OCI-LY7 (cell line): ENCODE measurements around the gene LYG2. TPM values are rescaled to one million over a fixed set of nuclear protein-coding genes. Genes with fewer than 3 reads are reported as not detected.
"Not testable (repeated sequence)": the region's sequence is repeated elsewhere in the genome, so short reads cannot be mapped to it uniquely, and the experiment has no call there.

Experiments
- BruUV-seq: library from RNA; stranded (reverse); fragments of 400-500 nt; replicated peaks from 2 replicates; lab custom pipeline; 2021; lab: Mats Ljungman, UMichigan
- CTCF ChIA-PET: fragments of 300-600 bp; sonication (Branson Sonifier 250); formaldehyde crosslinking; loops from one replicate; lab custom pipeline; 2022; ENCODE audit warnings: antibody characterized with exemption; ENCODE audit not compliant: unreplicated experiment; lab: Charles Lee
- POLR2A ChIA-PET: fragments of 300-600 bp; sonication (Branson Sonifier 250); formaldehyde crosslinking; loops from one replicate; lab custom pipeline; 2022; ENCODE audit warnings: antibody characterized with exemption; lab: Charles Lee
- DNase-seq: peaks from one replicate; pipeline ENCODE4 v3.0.0-alpha.2; 2015; ENCODE audit warnings: low spot score
- H2AFZ ChIP-seq: fragments of 200-600 bp; sonication (generic), shearing (Covaris generic); 2 replicates; pipeline ENCODE4 v1.6.1; 2014; ENCODE audit warnings: mild to moderate bottlenecking, antibody characterized with exemption, low read length, moderate library complexity
- H3K27ac ChIP-seq: fragments of 200-600 bp; sonication (generic); 2 replicates; pipeline ENCODE4 v1.5.1; 2014; ENCODE audit warnings: mixed run types, low read depth, mild to moderate bottlenecking, moderate library complexity, low read length, inconsistent platforms; ENCODE audit not compliant: poor library complexity, severe bottlenecking
- H3K36me3 ChIP-seq: fragments of 200-600 bp; sonication (generic); 2 replicates; pipeline ENCODE4 v1.6.1; 2014; ENCODE audit warnings: mild to moderate bottlenecking, antibody characterized with exemption, low read length, moderate library complexity, mixed read lengths; ENCODE audit not compliant: insufficient read depth
- H3K4me1 ChIP-seq: fragments of 200-600 bp; sonication (generic); 2 replicates; pipeline ENCODE4 v1.5.1; 2014; ENCODE audit warnings: mild to moderate bottlenecking, low read length; ENCODE audit not compliant: insufficient read depth, poor library complexity, severe bottlenecking
- H3K4me2 ChIP-seq: fragments of 200-600 bp; sonication (generic); 2 replicates; pipeline ENCODE4 v1.6.1; 2014; ENCODE audit warnings: mild to moderate bottlenecking, low read length
- H3K4me3 ChIP-seq: fragments of 200-600 bp; sonication (generic); 2 replicates; pipeline ENCODE4 v1.5.1; 2014; ENCODE audit warnings: mild to moderate bottlenecking, low read depth, low read length; ENCODE audit not compliant: poor library complexity, severe bottlenecking
- H3K79me2 ChIP-seq: fragments of 200-600 bp; sonication (generic); 2 replicates; pipeline ENCODE4 v1.6.1; 2016; ENCODE audit warnings: low read depth, mild to moderate bottlenecking, low read length, moderate library complexity, mixed read lengths; ENCODE audit not compliant: insufficient read depth
- H3K9me2 ChIP-seq: fragments of 200-600 bp; sonication (generic); 2 replicates; pipeline ENCODE4 v1.6.1; 2016; ENCODE audit warnings: mild to moderate bottlenecking, low read length, mixed read lengths; ENCODE audit not compliant: insufficient read depth
- H3K9me3 ChIP-seq: fragments of 200-600 bp; sonication (generic); 2 replicates; pipeline ENCODE4 v1.6.1; 2014; ENCODE audit warnings: mild to moderate bottlenecking, mixed run types, low read length, mixed read lengths
- H4K20me1 ChIP-seq: fragments of 200-600 bp; sonication (generic); 2 replicates; pipeline ENCODE4 v1.6.1; 2014; ENCODE audit warnings: mild to moderate bottlenecking, antibody characterized with exemption, low read length, moderate library complexity, mixed read lengths; ENCODE audit not compliant: insufficient read depth
- CTCF ChIP-seq: fragments of 200-600 bp; sonication (generic); conservative IDR thresholded peaks from 2 replicates; pipeline ENCODE4 v1.5.1; 2014; ENCODE audit warnings: mild to moderate bottlenecking, antibody characterized with exemption, low read length, moderate library complexity, mixed read lengths
- EZH2phosphoT487 ChIP-seq: fragments of 200-600 bp; sonication (generic); IDR thresholded peaks from 2 replicates; pipeline ENCODE4 v1.6.1; 2018; ENCODE audit warnings: low read depth, borderline replicate concordance, mild to moderate bottlenecking, mixed run types, antibody characterized with exemption, low read length, moderate library complexity, mixed read lengths
- intact Hi-C: fragments of 100-400 bp; cut with micrococcal nuclease; formaldehyde crosslinking; loops from one replicate; pipeline ENCODE4 v1.10.0; 2022; ENCODE audit not compliant: unreplicated experiment
- total RNA-seq, 2 experiments: library from RNA; depleted of rRNA in 1 of 2; stranded (reverse); fragments of >200 nt in 1 of 2; shearing (Covaris generic) in 1 of 2; gene quantifications; 2 replicates each; pipeline ENCODE4 v1.2.3, GENCODE V29; 2014 to 2022

Gene LYG2
- total RNA-seq, 2 experiments from 2014 or later: not detected

GRCh38 chr2:99240431-99240830, 15.0 kb downstream of the LYG2 start:
- BruUV-seq: no TSS peak
- H3K9me2 ChIP-seq: no peaks in the 10 kb centered on the region
- CTCF ChIA-PET: no interaction called here
- POLR2A ChIA-PET: no interaction called here
- no peak for DNase-seq
- intact Hi-C loops: no loop called here
- TF ChIP-seq CTCF: no peak
- no peak for TF ChIP-seq EZH2phosphoT487
- no peak overlapping the region for H3K4me2 ChIP-seq
- no peaks in the 10 kb centered on the region for H3K4me1 ChIP-seq
- H4K20me1 ChIP-seq: no peaks in the 10 kb centered on the region
- no peaks in the 10 kb centered on the region for H3K79me2 ChIP-seq
- H2AFZ ChIP-seq: no peak overlapping the region
- no peak overlapping the region for H3K4me3 ChIP-seq
- H3K27ac ChIP-seq: no peak overlapping the region
- H3K36me3 ChIP-seq: no peaks in the 10 kb centered on the region
- no peaks in the 10 kb centered on the region for H3K9me3 ChIP-seq

- BruUV-seq: no TSS peak
- Histone ChIP-seq H4K20me1 (no peaks in the 10 kb centered on the region), H3K4me3 (no peak overlapping the region), H3K9me2 (no peaks in the 10 kb centered on the region), H3K4me2 (no peak overlapping the region), H2AFZ (no peak overlapping the region), H3K27ac (no peak overlapping the region), H3K79me2 (no peaks in the 10 kb centered on the region), H3K4me1 (no peaks in the 10 kb centered on the region), H3K36me3 (no peaks in the 10 kb centered on the region), H3K9me3 (no peaks in the 10 kb centered on the region)
- POLR2A ChIA-PET: no interaction called here
- intact Hi-C loops: no loop called here
- CTCF ChIA-PET: no interaction called here
- DNase-seq: no peak
- TF ChIP-seq CTCF (no peak), EZH2phosphoT487 (no peak)
Measured at GRCh38 chr2:99238599-99238998, 16.9 kb downstream of the LYG2 start.

DNA sequence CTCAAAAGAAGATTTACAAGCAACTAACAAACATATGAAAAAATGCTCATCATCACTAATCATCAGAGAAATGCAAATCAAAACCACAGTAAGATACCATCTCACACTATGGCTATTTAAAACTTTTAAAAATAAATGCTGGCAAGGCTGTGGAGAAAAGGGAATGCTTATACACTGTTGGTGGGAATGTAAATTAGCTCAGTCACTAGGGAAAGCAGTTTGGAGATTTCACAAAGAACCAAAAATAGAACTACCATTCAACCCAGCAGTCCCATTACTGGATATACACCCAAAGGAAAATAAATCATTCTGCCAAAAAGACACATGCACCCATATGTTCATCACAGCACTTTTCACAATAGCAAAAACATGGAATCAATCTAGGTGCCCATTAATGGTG, 22.3 kb downstream of the LYG2 start:
- H4K20me1 ChIP-seq, H3K4me1 ChIP-seq, H3K79me2 ChIP-seq, H3K9me2 ChIP-seq, intact Hi-C loops, H3K36me3 ChIP-seq, POLR2A ChIA-PET, DNase-seq, H3K4me2 ChIP-seq, H3K4me3 ChIP-seq, H3K9me3 ChIP-seq, CTCF ChIA-PET, BruUV-seq, H2AFZ ChIP-seq, H3K27ac ChIP-seq: not testable (repeated sequence)
